GM18870 (cell line): ENCODE measurements around the gene STX12.
"Not testable (repeated sequence)": the region's sequence is repeated elsewhere in the genome, so short reads cannot be mapped to it uniquely, and the experiment has no call there.

Experiments
- ATAC-seq: cut with Tn5 transposase; IDR thresholded peaks from one replicate; pipeline ENCODE4 v1.9.1; 2021; ENCODE audit warnings: moderate library complexity; ENCODE audit not compliant: unreplicated experiment

STX12 gene

DNA sequence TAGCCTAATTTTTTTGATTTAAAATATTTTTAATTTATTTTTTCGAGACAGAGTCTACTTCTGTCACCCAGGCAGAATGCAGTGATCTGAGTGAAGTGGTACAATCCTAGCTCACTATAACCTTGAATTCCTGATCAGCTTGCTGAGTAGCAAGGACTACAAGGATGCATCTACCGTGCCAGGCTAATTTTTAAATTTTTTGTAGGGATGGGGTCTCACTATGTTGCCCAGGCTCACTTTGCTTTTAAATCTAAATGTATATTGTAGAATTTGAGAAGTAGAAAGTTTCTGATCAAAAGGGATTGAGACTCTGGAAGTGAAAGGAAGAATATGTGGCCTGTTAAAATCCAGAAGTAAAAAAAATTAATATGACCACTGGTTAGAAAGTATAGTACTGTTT, 1.6 kb downstream of the STX12 start:
- no peak for ATAC-seq

DNA sequence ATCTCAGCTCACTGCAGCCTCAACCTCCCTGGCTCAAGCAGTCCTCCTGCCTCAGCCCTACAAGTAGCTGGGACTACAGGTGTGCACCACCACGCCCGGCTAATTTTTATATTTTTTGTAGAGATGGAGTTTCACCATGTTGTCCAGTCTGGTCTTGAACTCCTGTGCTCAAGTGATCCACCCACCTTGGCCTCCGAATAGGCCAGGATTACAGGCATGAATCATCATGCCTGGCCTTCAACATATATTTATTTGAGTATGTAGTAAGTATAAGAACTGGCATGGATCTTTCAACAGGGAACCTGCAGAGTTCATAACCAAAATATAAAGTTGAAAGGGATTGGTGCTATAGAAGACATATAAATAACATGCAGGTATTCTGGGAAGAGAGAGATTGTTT, 2.3 kb downstream of the STX12 start:
- not testable (repeated sequence) for ATAC-seq

DNA sequence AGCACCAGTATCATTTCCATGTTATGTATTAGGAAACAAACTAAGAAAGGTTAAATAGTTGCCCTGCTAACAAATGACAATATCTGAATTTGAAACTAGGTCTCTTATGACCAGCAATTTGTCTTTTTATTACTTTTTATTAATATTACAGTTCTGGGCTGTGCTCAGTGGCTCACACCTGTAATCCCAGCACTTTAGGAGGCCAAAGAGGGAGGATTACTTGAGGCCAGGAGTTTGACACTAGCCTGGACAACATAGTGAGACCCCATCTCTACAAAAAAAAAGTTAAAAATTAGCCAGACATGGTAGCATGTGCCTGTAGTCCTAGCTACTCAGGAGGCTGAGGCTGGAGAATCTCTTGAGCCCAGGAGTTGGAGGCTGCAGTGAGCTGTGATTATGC, 3.3 kb downstream of the STX12 start:
- ATAC-seq: not testable (repeated sequence)

DNA sequence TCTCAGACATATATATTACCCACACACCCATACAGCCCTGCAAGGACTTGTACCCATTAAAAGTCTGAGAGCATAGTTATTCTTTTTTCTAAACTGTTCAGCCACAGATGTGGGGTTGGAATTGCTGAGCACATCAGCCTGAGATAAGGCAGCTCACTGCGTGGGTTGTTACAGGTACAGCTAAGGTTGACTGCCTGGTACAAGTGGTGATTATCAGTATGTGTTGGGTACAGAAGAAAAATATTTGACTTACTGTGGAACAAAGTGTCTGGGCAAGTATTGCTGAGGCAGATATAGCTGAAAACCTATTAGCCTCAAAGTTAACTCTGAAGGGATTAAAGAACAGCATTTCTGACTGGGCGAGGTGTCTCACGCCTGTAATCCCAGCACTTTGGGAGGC, 5.0 kb downstream of the STX12 start:
- no peak for ATAC-seq

DNA sequence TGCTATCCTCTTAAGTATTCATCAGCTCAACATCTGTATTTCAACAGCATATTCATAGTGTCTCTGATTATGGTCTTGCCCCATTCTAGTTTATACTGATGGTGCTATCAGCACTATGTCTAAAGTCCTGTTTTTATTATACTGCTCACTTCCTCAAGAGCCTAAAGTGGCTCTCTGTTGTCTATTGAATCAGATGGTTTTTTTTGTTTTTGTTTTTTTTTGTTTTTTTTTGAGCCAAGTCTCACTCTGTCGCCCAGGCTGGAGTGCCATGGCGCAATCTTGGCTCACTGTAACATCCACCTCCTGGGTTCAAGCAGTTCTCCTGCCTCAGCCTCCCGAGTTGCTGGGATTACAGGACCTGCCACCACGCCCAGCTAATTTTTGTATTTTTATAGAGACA, 6.1 kb downstream of the STX12 start:
- no peak for ATAC-seq

DNA sequence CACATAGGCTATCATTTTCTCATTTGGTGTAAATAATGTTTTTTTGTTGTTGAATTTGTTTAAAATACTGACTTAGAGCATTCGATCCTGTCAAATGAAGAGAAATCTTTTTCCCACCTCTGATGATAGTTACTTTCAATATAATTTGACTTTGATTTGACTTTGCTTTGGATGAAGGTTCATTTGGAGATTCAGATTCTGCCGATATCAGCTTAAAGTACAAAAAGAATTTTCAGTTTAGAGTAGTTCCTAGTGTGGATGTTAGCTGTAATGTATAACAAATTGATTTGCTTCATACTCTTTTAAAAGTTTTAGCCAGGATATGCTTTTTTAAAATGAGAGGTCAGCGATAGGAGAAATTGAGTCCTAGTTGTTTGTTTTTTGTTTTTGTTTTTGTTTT, 9.9 kb downstream of the STX12 start:
- no peak for ATAC-seq

DNA sequence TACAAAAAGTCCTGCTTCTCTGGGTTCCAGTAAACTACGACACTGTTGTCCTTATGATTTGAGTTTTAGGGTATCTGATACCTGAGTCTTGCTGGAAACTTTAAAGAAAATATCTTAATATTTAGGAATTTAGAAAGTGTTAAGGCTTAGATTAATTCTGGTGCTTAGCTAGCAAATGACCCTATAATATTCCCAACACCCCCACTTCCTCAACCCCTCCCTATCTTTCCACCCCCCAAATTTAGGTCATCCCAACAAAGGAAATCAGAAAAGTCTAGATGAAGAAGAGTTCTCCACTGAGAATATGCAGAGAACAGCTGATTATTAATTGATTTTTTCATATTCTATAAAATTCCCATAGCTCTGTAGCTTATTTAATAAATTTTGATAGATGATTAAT, 11.7 kb downstream of the STX12 start:
- ATAC-seq: no peak

DNA sequence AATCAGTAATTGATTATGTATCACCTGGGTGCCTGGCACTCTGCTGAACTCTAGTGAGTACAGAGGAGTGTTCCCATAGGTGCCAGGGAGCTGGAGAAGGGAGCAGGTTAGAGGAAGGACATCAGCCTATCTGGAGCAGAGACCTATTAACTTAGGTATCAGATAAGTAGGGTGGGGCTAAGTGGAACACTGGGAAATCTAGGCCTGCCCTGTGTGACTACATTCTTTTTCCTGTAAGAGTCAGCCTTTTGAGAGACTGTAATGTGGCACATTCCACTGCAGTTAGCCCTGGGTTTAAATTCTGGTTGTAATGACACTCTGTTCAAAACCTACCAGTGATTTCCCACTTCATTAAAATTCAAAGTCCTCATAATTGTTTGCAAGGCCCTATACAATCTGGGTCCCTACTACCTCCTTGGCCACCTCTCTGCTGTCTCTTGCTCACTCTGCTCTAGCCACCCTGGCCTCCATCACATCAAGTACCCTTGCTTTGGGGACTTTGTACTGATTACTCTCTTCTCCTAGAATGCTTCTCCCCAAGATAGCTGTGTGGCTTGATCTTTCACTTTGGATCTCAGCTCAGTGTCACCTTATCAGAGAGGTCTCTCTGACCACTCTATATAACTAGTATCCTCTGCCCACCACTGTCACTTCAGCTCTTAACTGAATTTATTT, 12.9 kb downstream of the STX12 start:
- no peak for ATAC-seq

DNA sequence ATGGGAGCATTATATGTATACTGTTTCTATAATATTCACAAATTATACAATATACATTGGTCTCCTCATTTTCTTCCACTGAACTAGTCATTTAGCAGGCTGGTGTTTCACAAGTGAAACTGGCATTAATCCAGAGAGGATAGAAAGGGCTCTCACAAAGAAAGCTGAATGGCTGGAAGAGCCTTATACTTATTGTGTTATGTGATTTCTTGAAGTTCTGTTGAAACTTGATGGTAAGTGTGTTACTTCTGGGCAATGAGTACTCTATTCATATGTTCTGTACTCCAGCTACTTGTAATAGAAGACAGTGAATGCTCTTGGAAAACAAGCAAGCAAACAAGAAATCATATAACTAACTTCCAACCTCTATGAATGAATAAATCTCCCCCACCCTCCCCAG, 14.9 kb downstream of the STX12 start:
- no peak for ATAC-seq

DNA sequence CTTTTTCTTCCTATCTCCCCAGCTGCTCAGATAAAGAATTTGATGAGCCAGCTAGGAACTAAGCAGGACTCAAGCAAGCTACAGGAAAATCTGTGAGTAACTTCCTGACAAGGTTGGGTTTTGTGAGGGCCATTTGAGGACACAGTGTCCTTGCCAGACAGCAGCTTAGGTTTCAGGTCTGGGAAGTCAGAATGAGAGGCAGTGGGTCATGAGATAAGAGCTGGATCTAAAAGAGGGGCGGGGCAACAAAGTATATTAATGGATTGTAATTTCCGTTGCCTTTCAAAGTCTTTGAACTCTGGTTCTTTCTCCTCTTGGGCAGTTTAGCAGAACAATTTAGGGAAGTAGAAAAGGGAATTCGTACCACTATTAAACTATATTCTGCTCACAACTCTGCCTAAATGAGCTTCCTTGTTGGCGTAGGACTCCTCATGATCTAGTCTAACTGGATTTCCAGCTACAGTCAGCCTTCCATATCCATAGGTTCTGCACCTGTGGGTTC, 16.6 kb downstream of the STX12 start:
- ATAC-seq: no peak

DNA sequence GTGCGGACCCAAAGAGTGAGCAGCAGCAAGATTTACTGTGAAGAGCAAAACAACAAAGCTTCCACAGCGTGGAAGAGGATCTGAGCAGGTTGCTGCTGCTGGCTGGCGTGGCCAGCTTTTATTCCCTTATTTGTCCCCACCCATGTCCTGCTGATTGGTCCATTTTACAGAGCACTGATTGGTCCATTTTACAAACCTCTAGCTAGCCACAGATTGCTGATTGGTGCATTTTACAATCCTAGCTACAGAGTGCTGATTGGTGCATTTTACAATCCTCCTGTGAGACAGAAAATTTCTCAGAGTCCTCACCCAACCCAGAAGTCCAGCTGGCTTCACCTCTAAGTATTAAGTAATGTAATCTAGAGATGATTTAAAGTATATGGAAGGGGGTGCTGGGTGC, 17.3 kb downstream of the STX12 start:
- ATAC-seq: not testable (repeated sequence)

DNA sequence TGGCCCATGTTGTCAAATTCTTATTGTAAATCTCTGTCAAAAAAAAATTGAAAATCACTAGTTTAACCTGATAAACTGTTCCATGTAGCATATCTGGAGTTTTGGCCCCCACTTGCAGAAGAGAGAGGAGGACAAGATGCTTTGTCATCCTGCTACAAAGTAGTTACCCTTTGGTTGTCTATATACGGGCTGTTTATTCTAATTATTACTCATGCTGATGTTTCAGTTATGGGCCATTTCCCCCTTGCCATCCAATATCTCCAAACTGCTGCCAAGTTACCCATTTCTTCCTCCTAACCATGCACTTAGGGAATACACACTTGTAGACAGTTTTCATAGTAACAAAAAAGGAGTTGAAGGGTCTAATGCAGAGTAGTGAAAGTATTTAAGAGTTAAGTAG, 22.6 kb downstream of the STX12 start:
- ATAC-seq: no peak

DNA sequence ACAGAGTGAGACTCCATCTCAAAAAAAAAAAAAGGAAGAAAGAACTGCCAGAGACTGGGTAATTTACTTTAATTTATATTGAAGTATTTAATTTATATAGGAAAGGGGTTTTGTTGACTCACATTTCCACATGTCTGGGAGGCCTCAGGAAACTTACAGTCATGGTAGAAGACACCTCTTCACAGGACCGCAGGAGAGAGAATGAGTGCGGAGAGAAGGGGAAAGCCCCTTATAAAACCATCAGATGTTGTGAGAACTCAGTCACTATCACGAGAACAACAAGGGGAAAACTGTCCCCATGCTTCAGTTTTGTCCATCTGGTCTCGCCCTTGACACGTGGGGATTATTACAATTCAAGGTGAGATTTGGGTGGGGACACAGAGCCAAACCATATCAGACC, 31.8 kb downstream of the STX12 start:
- no peak for ATAC-seq

DNA sequence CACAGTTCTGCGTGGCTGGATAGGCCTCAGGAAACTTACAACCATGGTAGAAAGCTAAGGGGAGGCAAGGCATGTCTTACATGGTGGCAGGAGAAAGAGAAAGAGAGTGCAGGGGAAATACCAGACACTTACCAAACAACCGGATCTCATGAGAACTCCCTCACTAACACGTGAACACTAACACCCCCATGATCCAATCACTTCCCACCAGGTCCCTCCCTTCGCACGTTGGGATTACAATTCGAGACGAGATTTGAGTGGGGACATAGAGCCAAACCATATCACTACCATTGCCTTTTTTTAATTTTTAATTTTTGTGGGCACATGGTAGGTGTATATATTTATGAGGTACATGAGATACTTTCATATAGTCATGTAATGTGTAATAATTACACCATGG, 33.7 kb downstream of the STX12 start:
- no peak for ATAC-seq

DNA sequence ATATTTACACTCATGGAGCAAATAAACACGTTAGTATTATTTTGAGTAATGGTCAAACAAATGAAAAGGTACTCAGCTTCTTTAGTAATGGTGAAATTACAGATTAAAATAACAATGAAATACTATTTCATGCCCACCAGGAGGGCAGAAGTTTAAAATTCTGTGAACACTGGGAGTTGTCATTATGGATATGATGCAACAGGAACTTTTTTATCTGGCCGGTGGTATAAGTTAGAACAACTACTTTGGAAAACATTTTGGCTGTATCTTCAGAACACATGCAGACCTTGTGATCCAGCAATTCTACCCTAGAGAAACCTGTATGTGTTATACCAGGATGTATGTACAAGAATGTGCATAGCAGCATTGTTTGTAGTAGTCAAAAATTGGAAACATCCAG, 34.4 kb downstream of the STX12 start:
- no peak for ATAC-seq

DNA sequence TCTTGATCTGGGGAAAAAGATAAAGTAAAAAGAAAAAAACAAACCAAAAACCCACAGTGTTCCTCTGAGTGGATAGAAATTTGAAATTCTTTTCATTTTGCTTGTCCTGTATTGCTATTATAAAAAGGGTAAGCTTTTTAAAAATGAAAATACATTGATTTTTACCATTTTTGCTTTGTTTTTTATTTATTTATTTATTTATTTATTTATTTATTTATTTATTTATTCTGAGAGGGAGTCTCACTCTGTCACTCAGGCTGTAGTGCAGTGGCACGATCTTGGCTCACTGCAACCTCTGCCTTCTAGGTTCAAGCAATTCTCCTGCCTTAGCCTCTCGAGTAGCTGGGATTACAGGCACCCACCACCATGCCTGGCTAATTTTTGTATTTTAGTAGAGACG, 35.1 kb downstream of the STX12 start:
- ATAC-seq: not testable (repeated sequence)

DNA sequence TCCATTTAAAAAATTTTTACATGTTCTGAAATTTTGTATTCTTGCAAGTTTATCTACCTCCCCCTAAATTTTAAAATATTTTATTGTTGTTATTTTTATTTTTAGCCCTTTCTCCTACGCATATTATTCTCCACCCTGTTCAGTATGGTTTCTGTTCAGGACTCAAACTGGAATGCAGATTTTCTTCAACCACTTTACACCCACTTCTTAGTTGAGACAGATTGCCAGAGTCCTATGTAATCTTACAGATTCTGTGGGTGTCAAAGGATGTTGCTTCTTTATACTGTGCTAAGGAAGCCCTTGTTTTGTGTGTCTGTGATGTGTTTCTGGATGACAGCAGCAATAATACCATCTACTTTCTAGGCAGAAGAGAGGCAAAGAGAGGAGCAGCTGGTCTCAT, 36.9 kb downstream of the STX12 start:
- ATAC-seq: no peak

DNA sequence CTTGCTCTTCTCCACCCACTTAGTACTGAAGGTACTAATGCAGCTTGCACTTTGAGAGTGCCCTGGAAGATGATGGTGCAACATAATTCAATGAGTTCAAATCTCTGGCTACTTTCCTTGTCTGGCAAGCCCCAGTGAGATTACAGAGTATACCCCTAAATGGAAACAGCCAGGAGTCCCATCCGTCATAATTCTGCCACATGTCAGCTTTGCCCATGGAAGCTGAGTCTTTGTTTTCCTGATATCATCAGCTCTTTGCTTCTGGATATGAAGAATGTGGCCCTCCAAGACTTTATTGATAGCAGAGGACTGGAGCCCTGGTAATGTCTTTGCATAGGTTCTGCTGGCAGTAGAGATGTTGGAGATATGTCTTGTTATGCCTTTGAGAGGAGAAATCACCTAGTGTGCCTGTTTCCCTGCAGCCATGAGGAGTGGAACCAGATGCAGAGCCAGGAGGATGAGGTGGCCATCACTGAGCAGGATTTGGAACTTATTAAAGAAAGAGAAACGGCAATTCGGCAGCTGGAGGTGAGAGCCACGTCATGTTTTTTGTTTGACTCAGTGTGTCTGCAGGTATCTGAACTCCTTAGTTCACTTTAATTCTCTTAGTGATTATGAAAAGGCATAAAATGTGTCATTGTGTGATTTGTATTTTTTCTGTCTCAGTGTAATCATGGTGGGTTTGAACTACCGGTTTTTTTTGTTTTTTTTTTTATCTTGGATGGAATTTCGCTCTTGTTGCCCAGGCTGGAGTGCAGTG, 38.9 kb downstream of the STX12 start:
- no peak for ATAC-seq

DNA sequence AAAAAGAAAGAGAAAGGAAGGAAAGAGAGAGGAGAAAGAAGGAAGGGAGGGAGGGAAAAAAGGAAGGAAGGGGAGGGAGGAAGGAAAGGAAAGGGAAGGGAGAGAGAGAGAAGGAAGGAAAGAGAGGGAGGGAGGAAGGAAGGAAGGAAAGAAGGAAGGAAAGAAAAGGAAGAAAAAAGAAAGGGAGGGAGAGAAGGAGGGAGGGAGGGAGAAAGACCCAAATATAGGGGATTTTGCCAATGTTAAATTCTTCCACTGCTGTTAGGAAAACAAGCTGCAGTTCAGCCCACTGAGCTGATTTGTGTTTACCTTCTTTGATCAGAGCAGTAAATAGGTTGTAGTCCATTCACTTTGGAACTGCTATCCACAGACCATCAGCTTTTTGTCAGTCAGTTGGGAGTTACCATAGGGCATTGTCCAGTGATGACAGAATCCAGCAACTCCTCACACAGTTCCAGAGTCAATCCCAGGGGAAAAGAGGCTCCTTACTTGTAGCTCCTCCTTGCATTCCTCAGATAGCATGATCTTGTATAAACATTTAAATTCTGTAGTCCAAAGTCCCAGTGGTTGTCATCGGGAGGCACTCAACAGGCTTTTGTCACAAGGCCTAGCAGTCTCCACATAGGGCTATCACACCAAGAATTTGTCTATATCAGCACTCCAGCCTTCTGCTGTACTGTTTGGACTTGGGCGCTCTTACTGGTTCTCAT, 44.1 kb downstream of the STX12 start:
- no peak for ATAC-seq

DNA sequence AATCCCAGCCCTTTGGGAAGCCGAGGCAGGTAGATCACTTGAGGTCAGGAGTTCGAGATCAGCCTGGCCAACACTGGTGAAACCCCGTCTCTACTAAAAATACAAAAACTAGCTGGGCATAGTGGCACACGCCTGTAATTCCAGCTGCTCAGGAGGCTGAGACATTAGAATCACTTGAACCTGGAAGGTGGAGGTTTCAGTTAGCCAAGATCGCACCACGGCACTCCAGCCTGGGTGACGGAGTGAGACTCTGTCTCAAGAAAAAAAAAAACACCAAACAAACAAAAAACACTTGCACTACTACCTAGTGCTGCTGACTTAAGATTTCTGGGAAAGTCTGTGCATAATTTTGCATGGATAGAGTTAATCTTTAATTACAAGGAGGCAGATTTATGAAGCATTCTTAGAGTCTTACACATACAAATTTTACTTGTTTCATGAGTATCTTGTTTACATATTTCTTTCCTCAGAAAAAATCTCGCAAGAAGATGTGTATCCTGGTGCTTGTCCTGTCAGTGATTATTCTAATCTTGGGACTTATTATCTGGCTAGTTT, 48.8 kb downstream of the STX12 start:
- ATAC-seq: no peak

DNA sequence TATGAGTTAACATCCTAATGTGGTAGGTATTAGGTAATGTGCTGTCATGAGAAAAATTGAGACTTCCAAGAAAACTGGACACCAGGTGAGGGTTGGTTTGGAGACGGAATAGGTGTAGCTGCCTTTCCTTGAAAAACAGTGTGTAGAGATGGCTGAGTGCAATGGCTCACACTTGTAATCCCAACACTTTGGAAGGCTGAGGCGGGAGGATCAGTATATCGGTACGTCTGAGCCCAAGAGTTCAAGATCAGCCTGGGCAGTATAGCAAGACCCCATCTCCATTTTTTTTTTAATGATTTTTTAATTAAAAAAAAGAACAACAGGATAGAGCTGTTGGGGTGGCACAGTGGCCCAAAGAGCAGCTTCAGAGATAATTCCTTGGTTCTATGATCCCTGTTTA, 50.8 kb downstream of the STX12 start:
- ATAC-seq: no peak

DNA sequence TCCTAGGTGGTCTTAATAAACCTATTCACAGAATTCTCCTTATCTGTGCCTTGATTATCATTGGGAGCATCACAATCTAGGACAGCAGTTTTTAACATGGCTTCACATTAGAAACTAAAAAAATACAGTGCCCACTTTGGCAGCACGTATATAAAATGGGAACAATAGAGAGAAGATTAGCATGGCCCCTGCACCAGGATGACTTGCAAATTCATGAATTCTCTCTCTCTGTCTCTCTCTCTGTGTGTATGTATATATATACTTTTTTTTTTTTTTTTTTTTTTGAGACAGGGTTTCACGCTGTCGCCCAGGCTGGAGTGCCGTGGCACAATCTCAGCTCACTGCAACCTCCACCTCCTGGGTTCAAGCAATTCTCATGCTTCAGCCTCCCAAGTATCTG, 51.4 kb downstream of the STX12 start:
- no peak for ATAC-seq
